Endometrial microvascular endothelial cells (primary cell): ENCODE results near the gene RAB6B. TPM values are rescaled to one million over a fixed set of nuclear protein-coding genes. Genes with fewer than 3 reads are reported as not detected.

Source experiments
- in situ Hi-C: cut with HindIII; loops from 2 replicates; pipeline ENCODE4 v1.10.0; 2017; ENCODE audit warnings: low sequenced_read_pairs, low pct_unique_long_range_greater_than_20kb; ENCODE audit errors: inconsistent ontology term
- total RNA-seq: library from RNA; depleted of rRNA; stranded (reverse); fragments of >200 nt; gene quantifications from one replicate; pipeline ENCODE4 v1.2.3, GENCODE V29; 2015; ENCODE audit errors: inconsistent ontology term

The RAB6B gene
- total RNA-seq = 1.6 TPM

- in situ Hi-C loops = no loop called here
Measured at GRCh38 chr3:133895208-133896001, at the start of gene RAB6B. RAB6B (minus strand) TSS chr3:133895882; CDS start chr3:133895466, 416 bp downstream.

- in situ Hi-C loops = loop anchor here (25.0 kb wide), 2 partner anchors 133 to 267 kb away; partner anchors contain the start of gene SRPRB
Measured at GRCh38 chr3:133944641-133945380, 49.1 kb upstream of the RAB6B start.

GRCh38 chr3:133944181-133944580, 48.5 kb upstream of the RAB6B start:
- in situ Hi-C loops = loop anchor here (25.0 kb wide), 2 partner anchors 132 to 268 kb away; partner anchors contain the start of gene SRPRB

DNA sequence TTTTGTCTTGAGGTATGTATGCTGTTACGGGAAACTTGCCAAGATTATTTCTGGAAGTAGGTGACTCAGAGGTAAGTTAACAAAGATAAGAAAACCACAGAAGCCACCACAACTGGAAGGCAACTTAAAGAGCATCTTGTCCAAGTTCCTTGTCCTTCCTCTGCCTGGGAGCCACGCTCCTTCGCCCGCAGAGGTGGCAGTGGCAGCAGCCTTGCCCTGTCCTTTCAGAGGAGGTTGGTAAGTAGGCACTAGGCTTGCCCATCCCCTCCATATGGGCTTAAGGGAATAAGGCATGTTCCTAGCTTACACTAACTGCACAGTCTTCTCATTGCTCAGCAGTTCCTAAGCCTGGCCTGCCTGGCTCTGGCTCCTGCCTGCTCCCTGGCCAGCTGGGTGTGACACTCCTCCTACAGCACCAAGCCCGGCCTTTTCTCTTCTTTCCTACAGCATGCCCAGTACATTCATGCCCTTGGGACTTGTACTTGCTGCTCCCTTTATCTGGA, 48.0 kb upstream of the RAB6B start:
- in situ Hi-C loops = loop anchor here (25.0 kb wide), 2 partner anchors 131 to 269 kb away; partner anchors contain the start of gene SRPRB

GRCh38 chr3:133943031-133943535, 47.4 kb upstream of the RAB6B start:
- in situ Hi-C loops = loop anchor here (25.0 kb wide), 2 partner anchors 131 to 269 kb away; partner anchors contain the start of gene SRPRB

GRCh38 chr3:133941415-133941821, 45.7 kb upstream of the RAB6B start:
- in situ Hi-C loops = loop anchor here (25.0 kb wide), 2 partner anchors 129 to 271 kb away; partner anchors contain the start of gene SRPRB

DNA sequence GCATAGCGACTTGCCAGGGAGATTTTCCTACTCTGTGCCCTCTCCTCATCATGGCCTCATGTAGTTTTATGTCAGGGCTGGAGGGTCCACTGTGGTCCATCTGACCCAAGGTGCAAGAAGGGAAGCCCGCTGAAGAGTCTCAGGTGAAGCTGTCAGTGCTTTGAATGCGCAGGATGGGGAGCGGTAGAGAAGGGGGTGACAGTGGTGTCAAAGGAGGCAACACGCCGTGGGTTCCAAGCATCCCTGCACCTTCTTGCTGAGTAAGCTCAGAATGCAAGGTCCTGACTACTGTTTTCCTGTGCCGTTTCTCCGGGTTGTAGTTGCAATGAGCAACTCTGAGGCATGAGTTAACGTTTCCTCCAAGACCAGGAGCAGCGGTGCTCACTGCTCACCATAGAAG, 44.9 kb upstream of the RAB6B start:
- in situ Hi-C loops = loop anchor here (25.0 kb wide), 2 partner anchors 128 to 272 kb away; partner anchors contain the start of gene SRPRB

DNA sequence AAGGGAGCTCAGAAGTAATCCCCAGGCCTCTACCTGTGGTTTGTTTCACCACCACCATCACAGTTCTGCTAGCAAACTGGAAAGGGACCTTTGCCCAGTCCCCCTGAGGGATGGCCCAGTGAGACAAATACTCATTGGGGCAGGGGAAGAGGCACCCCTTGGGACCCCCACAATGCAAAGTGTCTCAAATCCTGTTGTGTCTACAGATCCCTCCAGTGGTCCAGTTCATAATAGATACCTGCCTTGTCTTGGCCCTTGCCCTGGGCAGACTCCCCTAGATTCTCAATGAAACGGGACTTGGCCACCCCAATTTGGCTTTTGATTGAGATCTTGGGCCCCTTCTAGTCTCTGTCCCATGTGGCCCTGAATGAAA, 43.8 kb upstream of the RAB6B start:
- in situ Hi-C loops = loop anchor here (25.0 kb wide), 2 partner anchors 127 to 273 kb away; partner anchors contain the start of gene SRPRB

- in situ Hi-C loops = loop anchor here (25.0 kb wide), 2 partner anchors 127 to 273 kb away; partner anchors contain the start of gene SRPRB
Measured at GRCh38 chr3:133938770-133939462, 43.2 kb upstream of the RAB6B start.

GRCh38 chr3:133937756-133938601, 42.3 kb upstream of the RAB6B start:
- in situ Hi-C loops = loop anchor here (25.0 kb wide), 2 partner anchors 126 to 274 kb away; partner anchors contain the start of gene SRPRB

DNA sequence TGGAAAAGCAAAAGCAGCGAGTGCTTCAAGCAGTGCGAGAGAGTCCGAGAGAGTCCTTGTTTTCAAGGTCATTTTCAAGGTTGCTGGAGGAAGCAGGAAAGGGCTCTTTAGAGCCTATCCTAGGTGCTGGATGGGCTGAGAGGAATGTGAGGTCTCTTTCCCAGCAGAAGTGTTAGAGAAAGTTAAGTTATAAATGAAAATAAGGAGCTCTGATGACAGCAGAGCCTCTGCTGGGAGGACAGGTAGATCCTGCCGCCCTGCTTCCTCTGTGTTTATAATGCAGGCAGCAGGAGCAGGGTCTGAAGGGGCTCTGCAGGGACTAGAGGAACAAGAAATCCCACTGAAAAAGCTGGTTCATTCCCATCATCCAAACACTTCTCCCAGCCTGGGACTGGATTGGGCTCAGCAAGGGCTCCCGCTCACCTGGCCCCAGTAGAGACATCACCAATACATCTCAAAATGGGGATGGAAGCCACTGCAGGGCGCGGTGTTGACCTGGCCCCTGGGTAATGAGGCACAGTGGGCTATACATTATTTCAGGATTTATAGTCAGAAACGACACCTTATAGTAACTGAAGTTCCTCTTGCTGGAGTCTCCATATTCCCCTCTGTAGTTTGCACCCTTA, 41.5 kb upstream of the RAB6B start:
- in situ Hi-C loops = loop anchor here (25.0 kb wide), 2 partner anchors 125 to 275 kb away; partner anchors contain the start of gene SRPRB

- in situ Hi-C loops = loop anchor here (25.0 kb wide), 2 partner anchors 124 to 276 kb away; partner anchors contain the start of gene SRPRB
Measured at GRCh38 chr3:133935843-133936769, 40.4 kb upstream of the RAB6B start.

DNA sequence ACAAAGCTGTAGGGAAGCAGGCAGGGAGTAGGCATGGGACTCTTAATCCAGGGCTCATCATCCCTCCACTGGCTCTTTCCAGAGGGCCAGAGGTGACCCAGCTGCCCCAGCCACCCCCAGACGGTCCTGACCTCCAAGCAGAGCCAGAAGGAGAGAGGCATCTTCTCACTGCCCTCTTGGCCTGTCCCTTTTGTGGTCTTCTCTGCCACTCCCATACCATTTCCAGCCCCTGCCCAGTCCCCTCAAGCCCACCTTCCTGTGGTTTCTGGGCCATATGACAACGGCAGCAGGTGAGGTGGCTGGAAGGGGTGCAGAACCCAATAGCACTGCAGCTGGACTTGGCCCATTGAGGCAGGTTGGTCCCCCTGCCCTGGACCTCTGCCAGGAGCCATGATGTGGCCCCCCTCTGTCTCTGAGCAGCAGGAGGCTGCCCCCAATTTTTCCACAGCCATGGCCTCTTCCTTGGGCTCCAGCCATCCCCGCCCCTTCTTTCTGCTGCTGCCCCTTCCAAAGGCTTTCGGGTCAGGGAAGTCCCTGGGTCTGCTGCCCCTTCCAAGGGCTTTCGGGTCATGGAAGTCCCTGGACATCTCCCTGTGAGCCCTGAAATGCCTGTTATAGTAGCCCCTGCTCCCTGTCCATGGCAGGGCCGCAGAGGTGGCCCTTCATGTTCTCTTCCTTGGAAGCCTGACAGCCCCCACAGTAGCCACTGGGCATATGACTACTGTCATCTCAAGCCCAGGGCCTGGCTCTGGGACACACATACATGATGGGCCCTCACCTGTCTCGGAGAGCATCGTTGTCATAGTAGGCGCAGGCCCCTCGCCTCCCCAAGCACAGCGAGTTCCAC, 39.5 kb upstream of the RAB6B start:
- in situ Hi-C loops = loop anchor here (25.0 kb wide), 2 partner anchors 123 to 277 kb away; partner anchors contain the start of gene SRPRB

GRCh38 chr3:133934073-133934970, 38.6 kb upstream of the RAB6B start:
- in situ Hi-C loops = loop anchor here (25.0 kb wide), 2 partner anchors 122 to 278 kb away; partner anchors contain the start of gene SRPRB
